GM18507 (cell line): ENCODE measurements around the gene HNF4A.

Experiments used
- DNase-seq: peaks from one replicate; pipeline ENCODE4 v3.0.0; 2011; ENCODE audit warnings: low read depth; ENCODE audit not compliant: insufficient read length; ENCODE audit errors: extremely low spot score
- FAIRE-seq: peaks from 2 replicates; lab custom pipeline; 2011; peaks lifted over from hg19 to GRCh38; lab: Jason Lieb, UNC

The HNF4A gene

GRCh38 chr20:44418069-44418905, 62.8 kb downstream of the HNF4A start:
- FAIRE-seq (no peak), DNase-seq (no peak)

GRCh38 chr20:44419131-44419844, 63.8 kb downstream of the HNF4A start:
- DNase-seq (no peak), FAIRE-seq (no peak)

GRCh38 chr20:44420497-44420896, 65.0 kb downstream of the HNF4A start:
- DNase-seq (no peak), FAIRE-seq (no peak)

- no peak for FAIRE-seq
- DNase-seq: no peak
Measured at GRCh38 chr20:44422083-44422482, 66.6 kb downstream of the HNF4A start.

GRCh38 chr20:44423480-44423879, 68.0 kb downstream of the HNF4A start:
- DNase-seq: no peak
- FAIRE-seq: no peak

- FAIRE-seq: no peak
- no peak for DNase-seq
Measured at GRCh38 chr20:44424039-44424495, 68.6 kb downstream of the HNF4A start.

- no peak for FAIRE-seq
- DNase-seq: no peak
Measured at GRCh38 chr20:44425923-44426322, 70.4 kb downstream of the HNF4A start.

- no peak for DNase-seq
- no peak for FAIRE-seq
Measured at GRCh38 chr20:44426879-44427790, 71.6 kb downstream of the HNF4A start.

- DNase-seq (no peak), FAIRE-seq (no peak)
Measured at GRCh38 chr20:44427804-44428173, 72.3 kb downstream of the HNF4A start.

GRCh38 chr20:44428174-44429016, 72.9 kb downstream of the HNF4A start:
- DNase-seq (no peak), FAIRE-seq (no peak)

- DNase-seq (no peak), FAIRE-seq (no peak)
Measured at GRCh38 chr20:44429017-44429339, 73.5 kb downstream of the HNF4A start.

- FAIRE-seq (no peak), DNase-seq (no peak)
Measured at GRCh38 chr20:44429419-44430269, 74.1 kb downstream of the HNF4A start.

- FAIRE-seq (no peak), DNase-seq (no peak)
Measured at GRCh38 chr20:44430270-44431065, 75.0 kb downstream of the HNF4A start.

- no peak for DNase-seq
- no peak for FAIRE-seq
Measured at GRCh38 chr20:44431118-44431501, 75.6 kb downstream of the HNF4A start.

GRCh38 chr20:44431502-44432234, 76.2 kb downstream of the HNF4A start:
- DNase-seq: no peak
- no peak for FAIRE-seq

- no peak for FAIRE-seq
Measured at GRCh38 chr20:44432618-44433577, 77.4 kb downstream of the HNF4A start.

More at GRCh38 chr20:44432618-44433577, 77.4 kb downstream of the HNF4A start:
- DNase-seq: no peak
